Parathyroid adenoma (tissue), 2 donors: ENCODE measurements around the gene PDIA6.
"Not testable (repeated sequence)": the region's sequence is repeated elsewhere in the genome, so short reads cannot be mapped to it uniquely, and the experiment has no call there.

Source experiments
- H2AFZ ChIP-seq: fragments of 300-600 bp; sonication (generic); one replicate; pipeline ENCODE4 v1.7.0; 2017; ENCODE audit warnings: antibody characterized with exemption, mild to moderate bottlenecking
- H3K27ac ChIP-seq: fragments of 300-600 bp; sonication (generic); one replicate; pipeline ENCODE4 v1.7.0; 2017
- H3K27me3 ChIP-seq: fragments of 300-600 bp; sonication (generic); one replicate; pipeline ENCODE4 v1.7.0; 2017; ENCODE audit warnings: low read length; ENCODE audit not compliant: control insufficient read depth, insufficient read depth
- H3K36me3 ChIP-seq: fragments of 300-600 bp; sonication (generic); one replicate; pipeline ENCODE4 v1.7.0; 2017; ENCODE audit warnings: low read length; ENCODE audit not compliant: control insufficient read depth, insufficient read depth
- H3K4me1 ChIP-seq: fragments of 300-600 bp; sonication (generic); one replicate; pipeline ENCODE4 v1.7.0; 2017; ENCODE audit warnings: control low read depth
- H3K4me2 ChIP-seq: fragments of 300-600 bp; sonication (generic); one replicate; pipeline ENCODE4 v1.7.0; 2017; ENCODE audit warnings: low read length
- H3K4me3 ChIP-seq: fragments of 300-600 bp; sonication (generic); one replicate; pipeline ENCODE4 v1.7.0; 2017; ENCODE audit warnings: low read depth, low read length
- H3K79me2 ChIP-seq: fragments of 300-600 bp; sonication (generic); one replicate; pipeline ENCODE4 v1.7.0; 2017; ENCODE audit warnings: control low read depth
- H3K9ac ChIP-seq: fragments of 300-600 bp; sonication (generic); one replicate; pipeline ENCODE4 v1.7.0; 2017; ENCODE audit warnings: mild to moderate bottlenecking
- H3K9me3 ChIP-seq: fragments of 300-600 bp; sonication (generic); one replicate; pipeline ENCODE4 v1.7.0; 2017; ENCODE audit warnings: low read length; ENCODE audit not compliant: control insufficient read depth
- TF ChIP-seq, protein P1 (sequence below): fragments of 300-600 bp; sonication (generic); IDR thresholded peaks from one replicate; pipeline ENCODE4 v1.7.0; 2017; ENCODE audit warnings: antibody characterized with exemption, mild to moderate bottlenecking
- donor health status: primary hyperparathyroidism.

Gene PDIA6

DNA sequence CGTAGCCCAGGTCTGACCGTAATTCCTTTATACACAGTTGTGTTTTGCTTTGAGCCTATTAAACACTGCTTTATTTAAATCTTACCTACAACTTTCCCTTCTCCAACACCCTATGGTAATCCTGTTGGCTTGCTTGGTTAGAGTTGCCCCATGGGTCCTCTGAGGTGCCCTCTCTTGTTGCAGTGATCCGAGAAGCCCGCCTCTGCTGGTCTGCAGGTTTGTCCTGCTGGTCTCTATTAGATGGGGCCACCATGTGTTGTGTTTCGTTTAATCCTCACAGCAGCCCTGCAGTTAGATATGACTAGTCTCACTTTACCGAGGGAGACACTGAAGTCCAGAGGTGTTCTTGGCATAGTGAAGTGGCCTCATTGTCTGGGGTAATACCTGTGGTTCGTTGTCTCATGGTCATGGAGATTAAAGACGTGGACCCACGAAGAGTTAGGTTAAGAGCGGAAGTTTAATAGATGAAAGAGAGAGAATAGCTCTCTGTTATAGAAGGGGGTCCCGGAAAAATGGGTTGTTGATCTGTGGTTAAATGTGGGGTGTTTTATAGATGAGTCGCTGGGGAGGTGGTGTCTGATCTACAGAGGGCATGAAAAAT, 7.2 kb upstream of the PDIA6 start:
- no peaks in the 10 kb centered on the region for H3K79me2 ChIP-seq
- no peak overlapping the region for H3K4me2 ChIP-seq
- H3K4me3 ChIP-seq, result no peak overlapping the region
- no peaks in the 10 kb centered on the region for H3K9me3 ChIP-seq
- no peak overlapping the region for H3K9ac ChIP-seq
- no peaks in the 10 kb centered on the region for H3K36me3 ChIP-seq
- no peaks in the 10 kb centered on the region for H3K4me1 ChIP-seq
- H2AFZ ChIP-seq, result no peak overlapping the region
- H3K27me3 ChIP-seq, result no peaks in the 10 kb centered on the region
- TF ChIP-seq, protein P1, sequence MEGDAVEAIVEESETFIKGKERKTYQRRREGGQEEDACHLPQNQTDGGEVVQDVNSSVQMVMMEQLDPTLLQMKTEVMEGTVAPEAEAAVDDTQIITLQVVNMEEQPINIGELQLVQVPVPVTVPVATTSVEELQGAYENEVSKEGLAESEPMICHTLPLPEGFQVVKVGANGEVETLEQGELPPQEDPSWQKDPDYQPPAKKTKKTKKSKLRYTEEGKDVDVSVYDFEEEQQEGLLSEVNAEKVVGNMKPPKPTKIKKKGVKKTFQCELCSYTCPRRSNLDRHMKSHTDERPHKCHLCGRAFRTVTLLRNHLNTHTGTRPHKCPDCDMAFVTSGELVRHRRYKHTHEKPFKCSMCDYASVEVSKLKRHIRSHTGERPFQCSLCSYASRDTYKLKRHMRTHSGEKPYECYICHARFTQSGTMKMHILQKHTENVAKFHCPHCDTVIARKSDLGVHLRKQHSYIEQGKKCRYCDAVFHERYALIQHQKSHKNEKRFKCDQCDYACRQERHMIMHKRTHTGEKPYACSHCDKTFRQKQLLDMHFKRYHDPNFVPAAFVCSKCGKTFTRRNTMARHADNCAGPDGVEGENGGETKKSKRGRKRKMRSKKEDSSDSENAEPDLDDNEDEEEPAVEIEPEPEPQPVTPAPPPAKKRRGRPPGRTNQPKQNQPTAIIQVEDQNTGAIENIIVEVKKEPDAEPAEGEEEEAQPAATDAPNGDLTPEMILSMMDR, result no peak
- H3K27ac ChIP-seq, result no peak overlapping the region

DNA sequence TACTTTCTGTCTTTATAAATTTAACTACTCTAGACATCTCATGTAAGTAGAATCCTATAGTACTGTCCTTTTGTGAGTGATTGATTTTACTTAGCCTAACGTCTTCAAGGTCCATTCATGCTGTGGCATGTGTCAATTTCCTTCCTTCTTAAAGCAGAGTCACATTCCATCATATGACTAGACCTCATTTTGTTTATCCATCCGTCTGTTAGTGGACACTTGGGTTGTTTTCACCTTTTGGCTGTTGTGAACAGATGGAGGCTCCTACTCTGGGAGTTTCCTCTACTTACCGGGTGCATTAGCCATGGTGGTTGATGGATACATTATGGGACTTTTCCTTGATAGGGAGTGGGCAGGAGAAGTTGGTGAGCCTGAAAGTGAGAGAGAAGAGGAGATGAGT, 6.4 kb upstream of the PDIA6 start:
- Histone ChIP-seq H3K36me3 (no peaks in the 10 kb centered on the region), H3K27me3 (no peaks in the 10 kb centered on the region), H3K9ac (no peak overlapping the region), H3K27ac (no peak overlapping the region), H3K4me3 (no peak overlapping the region), H3K79me2 (no peaks in the 10 kb centered on the region), H2AFZ (no peak overlapping the region), H3K4me2 (no peak overlapping the region), H3K9me3 (no peaks in the 10 kb centered on the region), H3K4me1 (no peaks in the 10 kb centered on the region)
- TF ChIP-seq, protein P1, result no peak

DNA sequence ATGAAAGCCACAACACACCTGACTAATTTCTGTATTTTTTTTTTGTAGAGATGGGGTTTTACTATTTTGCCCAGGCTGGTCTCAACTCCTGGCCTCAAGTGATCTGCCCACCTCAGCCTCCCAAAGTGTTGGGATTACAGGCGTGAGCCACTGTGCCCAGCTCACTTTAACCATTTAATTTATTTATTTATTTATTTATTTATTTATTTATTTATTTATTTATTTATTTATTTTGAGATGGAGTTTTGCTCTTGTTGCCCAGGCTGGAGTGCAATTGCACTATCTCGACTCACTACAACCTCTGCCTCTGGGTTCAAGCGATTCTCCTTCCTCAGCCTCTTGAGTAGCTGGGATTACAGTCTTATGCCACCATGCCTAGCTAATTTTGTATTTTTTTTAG, 5.7 kb upstream of the PDIA6 start:
- not testable (repeated sequence) for H3K9ac ChIP-seq, H3K27me3 ChIP-seq, H2AFZ ChIP-seq, H3K36me3 ChIP-seq, H3K27ac ChIP-seq, H3K4me2 ChIP-seq, H3K4me3 ChIP-seq, H3K9me3 ChIP-seq, H3K79me2 ChIP-seq, H3K4me1 ChIP-seq

DNA sequence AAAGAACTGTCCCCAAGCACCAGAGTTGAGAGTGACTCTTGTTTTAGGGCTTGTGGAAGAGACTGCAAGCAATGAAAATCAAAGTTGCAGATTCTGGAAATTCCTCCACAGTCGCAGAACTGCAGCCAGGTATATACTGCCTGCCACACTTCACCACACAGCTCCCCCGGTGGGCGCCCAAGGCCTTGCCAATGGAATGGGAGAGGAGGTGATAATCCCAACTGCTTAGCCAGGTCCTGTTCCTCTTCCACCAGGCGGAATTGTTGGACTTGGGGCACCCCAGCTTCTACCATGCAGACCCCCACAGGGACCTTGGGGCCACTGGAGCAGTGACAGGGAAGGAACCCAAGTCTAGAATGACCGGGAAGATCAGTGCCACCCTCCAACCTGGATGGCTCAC, 4.8 kb upstream of the PDIA6 start:
- Histone ChIP-seq H3K9ac (no peak overlapping the region), H3K9me3 (no peaks in the 10 kb centered on the region), H3K79me2 (no peaks in the 10 kb centered on the region), H3K4me2 (no peak overlapping the region), H3K27me3 (no peaks in the 10 kb centered on the region), H2AFZ (no peak overlapping the region), H3K4me1 (no peaks in the 10 kb centered on the region), H3K36me3 (no peaks in the 10 kb centered on the region), H3K4me3 (no peak overlapping the region), H3K27ac (no peak overlapping the region)
- TF ChIP-seq, protein P1, result peak; percentile 12

DNA sequence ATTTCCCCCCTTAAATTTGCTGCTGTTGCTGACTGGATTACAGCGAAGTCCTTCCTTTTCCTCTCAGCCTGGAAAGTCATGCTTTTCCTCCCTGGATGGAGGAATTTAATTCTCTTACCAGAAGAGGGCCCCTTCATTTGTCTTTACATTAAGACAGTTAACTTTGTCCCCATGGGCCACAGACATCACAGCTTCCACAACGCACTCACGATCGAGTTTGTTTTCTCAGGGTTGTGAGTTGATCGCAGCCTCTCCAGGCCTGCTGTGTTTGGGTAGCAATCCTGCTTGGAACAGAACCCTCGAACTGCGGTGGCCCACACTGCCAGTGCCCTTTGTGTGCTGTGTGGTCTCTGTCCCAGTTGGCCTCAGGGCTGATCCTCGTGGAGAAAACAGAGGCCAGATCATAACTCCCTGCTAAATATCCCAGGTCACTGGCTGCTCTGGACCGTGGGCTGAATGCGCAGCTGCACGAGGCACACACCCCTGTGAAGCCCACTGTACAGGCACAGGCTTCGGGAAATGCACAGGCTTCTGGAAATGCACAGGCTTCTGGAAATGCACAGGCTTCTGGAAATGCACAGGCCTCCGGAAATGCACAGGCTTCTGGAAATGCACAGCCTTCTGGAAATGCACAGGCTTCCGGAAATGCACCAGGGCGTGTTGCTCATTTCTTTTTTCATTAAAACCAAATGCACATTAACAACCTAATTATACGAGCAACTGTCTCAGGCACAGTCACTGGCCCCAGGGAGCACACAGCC, 2.2 kb upstream of the PDIA6 start:
- Histone ChIP-seq H2AFZ (no peak overlapping the region), H3K27me3 (no peaks in the 10 kb centered on the region), H3K4me2 (no peak overlapping the region), H3K36me3 (peaks cover 2% of the 10 kb centered on the region), H3K79me2 (peaks cover 12% of the 10 kb centered on the region), H3K9me3 (no peaks in the 10 kb centered on the region), H3K4me1 (peaks cover 6% of the 10 kb centered on the region), H3K27ac (no peak overlapping the region), H3K4me3 (no peak overlapping the region), H3K9ac (no peak overlapping the region)
- TF ChIP-seq, protein P1, result no peak
